GM19438 (cell line): Measurements from ENCODE around the gene KMO.

Experiments
- ATAC-seq: cut with Tn5 transposase; IDR thresholded peaks from one replicate; pipeline ENCODE4 v1.9.1; 2021; ENCODE audit warnings: low read depth; ENCODE audit not compliant: unreplicated experiment

KMO gene

DNA sequence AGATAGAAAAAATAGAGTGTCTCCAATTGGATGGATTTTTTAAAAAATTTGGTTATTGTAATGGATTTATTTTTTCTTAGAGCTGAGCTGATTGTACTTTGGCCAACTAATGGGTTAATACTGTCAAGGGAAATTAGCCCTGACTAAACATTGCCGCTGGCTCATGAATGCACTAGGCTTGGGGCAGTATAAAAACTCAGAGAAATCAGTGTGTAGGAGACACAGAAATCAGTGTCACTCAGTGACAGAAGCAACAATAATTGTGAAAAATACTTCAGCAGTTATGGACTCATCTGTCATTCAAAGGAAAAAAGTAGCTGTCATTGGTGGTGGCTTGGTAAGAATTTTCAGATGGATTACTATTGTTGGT is at the start of gene KMO:
Gene KMO, plus strand, starts transcription at position 217 of the 370 bp plus-strand sequence. Its CDS starts 67 bp downstream, at position 284.
- peak; percentile 22 for ATAC-seq

DNA sequence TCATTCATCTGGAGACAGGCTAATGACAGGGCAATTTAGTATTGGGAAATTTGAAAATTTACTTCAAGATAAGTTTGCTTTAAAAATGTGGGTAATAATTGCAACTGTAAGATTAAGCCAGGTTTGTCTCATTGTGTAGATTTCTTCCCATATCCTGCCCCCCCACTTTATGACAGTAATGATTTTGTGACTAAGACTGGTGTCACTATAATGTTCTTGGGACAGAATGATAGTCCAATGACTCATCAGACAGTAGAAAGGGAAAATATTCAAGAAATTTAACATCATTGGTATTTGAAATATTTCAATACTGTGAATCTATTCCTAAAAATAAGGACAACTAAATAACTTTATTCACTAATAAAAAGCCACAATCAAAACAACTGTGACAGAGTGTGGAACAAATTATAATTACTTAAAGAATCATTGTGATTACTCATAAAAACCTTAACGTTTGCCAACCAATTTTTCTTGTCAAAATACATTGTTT is 49.4 kb upstream of the KMO start:
- ATAC-seq, result no peak

DNA sequence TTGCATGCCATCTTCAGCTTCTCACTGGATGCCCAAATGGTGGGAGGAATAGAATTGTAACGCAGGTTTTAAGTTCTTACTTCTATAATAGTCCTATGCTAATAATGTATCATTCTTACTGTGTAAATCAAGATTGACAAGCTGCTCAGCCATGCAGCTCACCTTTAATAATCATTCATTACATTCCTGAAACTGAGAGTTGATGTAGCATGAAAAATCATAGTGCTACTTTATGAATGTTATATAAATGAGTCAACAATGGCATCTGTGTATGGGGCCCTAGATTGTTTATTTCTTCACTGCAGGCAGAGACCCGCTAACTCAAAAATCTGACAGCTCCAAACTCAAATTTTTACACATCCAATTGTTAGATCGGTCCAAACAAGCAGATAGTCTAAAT is 47.0 kb upstream of the KMO start:
- ATAC-seq, result peak; percentile 52

DNA sequence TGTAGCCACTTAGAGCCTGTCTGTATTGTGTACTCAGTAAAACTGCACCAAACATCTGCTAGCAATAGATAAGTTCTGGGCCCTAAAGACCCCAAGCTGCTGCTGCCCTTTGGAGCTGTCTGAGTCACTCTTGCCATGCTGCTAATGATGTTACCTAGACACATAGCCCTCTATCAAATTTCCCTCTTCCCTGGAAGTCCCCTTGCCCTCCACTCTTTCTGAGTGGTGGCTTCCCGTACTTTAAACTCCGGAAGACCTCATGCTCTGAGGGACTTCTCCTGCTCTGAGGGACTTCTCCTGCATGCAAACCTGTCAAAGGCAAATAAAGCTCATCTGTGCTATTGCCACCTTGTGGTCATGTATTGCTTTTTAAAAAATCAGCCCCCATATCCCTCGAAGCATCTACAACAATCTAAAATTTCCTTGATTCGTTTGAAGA is 46.6 kb upstream of the KMO start:
- ATAC-seq, result peak; percentile 79

DNA sequence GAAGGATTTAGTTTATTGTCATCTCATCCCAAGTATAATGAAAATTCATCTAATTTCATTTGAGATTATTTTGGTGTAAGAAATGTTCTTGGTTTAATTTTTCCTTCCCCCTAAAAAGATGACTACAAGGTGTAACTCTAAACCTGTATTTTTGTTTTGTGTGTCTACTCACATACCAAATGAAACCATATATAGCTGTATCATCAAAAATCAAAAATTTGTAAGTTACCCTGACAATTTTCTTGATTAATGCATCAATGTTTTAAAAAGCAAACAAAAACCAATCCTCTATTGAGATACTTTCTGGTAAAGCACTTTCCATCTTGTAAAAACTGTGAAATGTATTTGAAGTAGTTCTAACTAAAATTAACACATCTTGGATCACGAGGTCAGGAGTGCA is 43.4 kb upstream of the KMO start:
- ATAC-seq, result no peak

DNA sequence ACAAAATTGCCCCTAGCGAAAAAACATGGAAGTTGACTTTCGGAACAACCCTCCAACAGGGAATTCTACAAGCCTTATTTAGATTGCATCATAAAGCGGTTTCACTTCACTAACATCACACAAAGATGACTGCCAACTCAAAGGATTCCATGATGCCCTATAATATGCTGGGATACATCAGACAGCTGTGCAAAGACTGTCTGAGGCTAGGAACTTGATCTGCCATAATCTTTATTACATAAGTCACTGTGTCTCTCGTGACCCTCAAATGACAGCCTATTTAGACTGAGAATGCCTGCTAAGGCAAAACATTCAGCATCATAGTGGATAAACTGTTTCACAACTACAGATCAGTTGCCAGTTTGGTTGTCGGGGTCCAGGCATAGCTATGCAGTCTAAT is 36.4 kb upstream of the KMO start:
- no peak for ATAC-seq

DNA sequence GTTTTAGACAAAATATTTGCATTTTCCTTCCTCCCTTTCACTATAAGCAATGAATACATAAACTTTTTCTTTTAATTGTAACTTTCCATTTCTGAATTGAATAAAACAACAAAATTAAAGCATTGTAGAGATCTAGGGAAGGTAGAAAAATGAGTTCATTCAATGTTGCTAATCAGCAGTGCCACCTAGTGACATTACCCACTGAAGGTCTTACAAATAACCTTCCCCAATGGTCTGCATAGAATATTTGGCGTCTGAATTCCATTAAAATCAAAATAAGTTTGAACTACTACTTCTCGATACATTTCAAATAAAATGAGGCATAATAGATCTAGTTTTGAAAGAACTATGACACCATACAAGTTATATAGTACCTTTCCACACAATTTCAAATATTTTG is 32.3 kb upstream of the KMO start:
- ATAC-seq, result no peak

DNA sequence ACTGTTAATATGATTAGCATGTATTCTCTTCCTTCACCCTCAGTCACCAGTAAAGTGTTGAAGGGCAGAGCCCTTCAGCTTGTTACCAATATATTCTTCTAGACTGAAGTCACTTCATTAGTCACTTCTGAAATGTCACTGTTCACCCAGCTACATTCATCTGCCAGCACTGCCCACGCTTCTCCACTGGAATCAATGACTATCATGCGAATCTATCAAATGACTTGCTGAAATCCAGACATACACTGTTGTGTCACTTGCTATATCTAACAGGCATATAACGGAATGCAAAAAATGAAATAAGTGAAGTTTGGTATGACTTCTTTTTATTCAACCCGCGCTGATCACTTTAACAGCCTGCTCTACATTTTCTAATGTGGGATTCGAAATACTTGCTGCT is 28.7 kb upstream of the KMO start:
- no peak for ATAC-seq

DNA sequence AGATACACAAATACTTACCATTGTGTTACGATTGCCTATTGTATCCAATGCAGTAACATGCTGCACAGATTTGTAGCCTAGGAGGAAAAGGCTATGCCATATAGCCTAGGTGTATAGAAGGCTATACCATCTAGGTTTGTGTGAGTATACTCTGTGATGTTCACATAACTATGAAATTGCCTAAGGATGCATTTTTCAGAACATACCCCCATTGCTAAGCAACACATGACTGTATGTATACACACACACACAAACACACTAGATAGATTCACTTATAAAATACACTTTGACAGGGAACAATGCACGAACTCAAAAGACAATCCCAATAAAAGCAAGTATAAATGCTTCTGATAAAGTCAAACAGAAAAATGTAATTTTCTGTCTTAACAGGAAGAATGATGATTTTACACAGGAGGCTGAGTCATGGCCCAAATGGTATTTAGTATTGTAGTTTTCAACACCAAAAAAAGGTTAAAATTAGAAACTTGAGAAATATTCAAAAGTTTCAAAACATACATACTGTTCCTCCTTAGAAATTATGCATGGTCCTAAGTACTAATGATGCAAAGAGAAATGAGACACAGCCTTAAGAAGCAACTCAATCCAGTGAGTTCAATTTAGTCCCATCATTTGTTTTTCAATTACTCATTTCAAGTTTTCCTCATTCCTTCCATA is 24.9 kb upstream of the KMO start:
- ATAC-seq, result no peak

DNA sequence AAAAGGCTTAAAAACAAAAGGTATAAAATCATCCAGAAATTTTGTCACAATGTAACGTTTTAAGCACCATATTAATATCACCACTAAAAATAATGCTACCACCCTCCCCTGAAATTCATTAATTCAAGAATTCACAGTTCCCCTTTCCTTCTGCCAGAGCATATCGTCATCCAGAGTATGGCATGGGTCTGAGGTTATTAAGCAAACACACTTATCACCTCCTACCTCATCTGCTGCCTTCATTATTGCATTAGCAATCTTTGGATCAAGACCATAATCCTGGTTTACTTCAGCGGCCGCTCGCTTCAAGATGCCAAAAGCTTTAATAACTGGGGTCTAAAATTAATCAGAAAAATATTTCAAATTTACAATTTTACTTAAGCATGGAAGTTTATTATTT is 18.8 kb upstream of the KMO start:
- ATAC-seq, result no peak

DNA sequence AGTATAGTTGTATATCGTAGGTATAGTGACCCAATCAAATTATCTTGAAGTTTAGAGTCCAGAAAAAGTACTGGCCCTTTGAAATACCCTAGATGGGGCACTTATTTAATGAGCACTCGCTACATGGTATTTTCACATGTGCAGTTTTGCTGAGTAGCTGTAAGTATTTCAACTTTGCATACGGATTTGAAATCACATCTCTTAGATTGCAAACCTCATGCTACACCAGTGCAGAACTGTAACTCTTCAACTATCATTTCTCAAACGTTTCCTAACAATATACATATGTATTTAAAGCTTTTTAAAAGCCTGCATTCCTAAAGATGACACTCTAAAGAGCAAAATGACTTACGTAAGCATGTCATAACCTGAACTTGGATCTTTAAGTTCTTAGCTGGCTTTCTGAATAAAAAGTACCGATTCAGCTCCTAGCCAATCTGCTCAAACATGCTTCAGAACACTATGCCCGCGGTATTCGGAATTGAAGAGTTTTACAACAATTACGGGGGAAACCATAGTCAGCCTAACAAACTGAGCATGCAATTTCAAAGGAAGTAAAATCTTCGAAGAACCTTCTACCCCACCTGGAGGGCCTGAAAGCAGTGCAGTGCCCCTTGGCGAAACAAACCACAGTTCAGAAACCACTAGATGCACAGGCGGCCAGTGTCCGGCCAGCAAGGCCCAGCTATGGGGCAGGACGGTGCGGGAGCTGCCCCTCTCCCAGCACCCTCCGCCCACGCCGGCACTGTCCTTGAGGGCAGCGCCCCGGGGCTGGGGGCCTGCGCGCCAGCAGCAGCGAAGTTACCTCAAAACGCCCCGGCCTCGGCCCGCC is 13.5 kb upstream of the KMO start:
- ATAC-seq, result peak; percentile 36

DNA sequence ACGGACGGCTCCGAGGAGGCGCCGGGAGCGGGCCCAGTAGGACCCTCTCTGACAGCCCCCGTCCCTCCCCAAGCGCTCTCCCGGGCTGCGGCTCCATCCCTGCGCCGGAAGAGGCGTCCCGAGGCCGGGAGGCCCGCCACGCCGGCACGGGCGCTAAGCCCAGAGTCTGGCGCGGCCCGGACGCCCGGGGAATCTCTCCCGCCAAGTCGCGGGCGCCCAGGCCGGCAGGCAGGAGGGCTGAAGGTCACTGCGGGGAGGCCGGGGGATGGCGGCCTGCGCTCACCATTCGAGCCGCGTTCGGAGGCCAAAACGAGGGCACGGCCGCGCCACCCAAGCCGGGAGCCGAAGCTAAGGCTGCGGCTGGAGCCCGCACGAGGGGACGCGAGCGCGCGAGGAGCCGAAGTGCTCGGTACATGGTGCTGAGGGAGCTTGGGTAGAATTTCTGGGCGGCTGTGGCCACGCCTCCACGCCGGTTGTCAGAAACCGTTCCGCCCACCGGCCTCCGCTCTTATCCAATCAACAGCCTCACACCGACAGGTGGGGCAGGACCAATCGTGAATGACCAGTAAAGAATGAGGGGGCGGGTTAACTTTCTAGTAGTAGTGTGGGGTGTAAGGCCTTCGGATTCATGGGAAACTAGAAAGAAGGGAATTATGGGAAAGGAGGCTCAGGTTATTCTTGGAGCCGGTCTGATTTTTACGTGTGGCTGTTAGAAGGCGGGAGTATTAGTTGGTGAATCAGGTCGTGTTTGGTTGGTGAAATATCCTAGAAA is 12.7 kb upstream of the KMO start, which contains the start of gene FH:
Gene FH, minus strand, starts transcription at position 448 of the 772 bp plus-strand sequence. Its CDS starts 33 bp downstream, at position 415.
- ATAC-seq, result peak; percentile 95

DNA sequence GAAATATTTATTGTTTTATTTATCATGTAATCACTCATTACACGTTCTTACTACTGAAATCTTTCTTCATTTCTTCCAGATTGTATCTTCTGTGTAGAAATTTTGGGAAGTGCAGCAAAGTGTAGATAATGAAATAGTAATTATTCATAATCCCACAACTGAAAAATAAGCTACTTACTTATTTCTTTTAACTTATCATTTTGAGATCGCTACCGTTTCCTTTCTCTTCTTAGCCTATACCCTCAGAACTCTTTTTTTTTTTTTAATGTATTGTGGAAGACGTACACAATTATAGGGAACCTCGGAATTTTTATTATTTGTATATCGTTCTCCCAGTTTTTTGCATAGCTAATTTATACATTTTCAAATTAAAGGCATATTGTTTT is 12.1 kb upstream of the KMO start:
- no peak for ATAC-seq

DNA sequence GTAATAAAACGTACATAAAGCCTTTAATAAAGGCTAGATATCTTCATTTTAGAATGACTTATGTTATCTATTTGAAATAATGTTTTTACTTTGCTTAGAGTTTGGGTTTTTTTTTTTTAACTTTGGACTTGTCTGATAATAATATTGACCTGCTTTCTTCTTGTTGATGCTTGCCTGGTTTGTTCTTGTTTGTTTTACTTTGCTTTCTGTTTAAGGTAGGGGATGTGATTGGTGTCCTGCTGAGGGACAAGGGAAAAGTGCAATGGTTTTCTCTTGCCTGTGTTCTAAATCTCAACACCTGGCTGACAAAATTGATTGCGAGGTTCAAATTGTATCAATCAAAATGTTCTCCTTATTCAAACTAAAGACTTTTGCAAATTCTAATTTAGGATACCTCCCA is 10.5 kb upstream of the KMO start:
- ATAC-seq, result no peak

DNA sequence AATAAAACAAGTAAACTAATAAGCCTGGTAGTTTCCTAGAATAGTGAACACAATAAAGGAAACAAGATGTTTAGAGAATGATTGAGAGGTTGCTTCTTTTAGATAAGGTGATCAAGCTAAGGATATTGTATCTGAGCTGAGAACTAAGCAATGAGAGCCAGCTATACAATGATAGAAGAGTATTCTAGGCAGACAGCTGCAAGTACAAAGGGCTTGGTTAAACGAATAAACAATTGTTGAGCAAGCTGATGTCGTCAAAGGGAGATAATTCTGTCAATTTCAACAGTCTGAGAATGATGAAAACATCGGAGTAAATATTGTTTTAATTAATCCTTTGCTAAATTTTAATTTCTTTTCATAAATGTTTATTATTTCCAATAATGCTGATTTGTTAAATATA is 7.2 kb upstream of the KMO start:
- ATAC-seq, result no peak

DNA sequence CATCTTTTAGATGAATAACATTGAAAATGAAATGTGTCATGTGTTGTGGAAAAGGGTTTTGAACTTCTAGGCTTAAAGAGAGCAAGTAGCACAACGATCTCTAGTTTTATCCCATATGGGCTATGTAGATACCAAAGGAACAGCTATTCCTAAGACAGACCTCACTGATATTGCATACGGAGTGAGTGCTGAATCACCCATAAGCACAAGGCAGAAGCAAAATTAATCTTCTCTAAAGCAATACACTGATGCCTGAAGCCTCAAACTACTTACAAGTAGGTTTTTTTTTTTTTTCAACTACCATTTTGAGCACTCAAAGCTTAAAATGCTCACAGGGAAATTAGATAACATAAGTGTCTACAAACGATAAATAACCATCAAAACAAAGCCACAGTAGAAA is 5.0 kb upstream of the KMO start:
- ATAC-seq, result no peak

DNA sequence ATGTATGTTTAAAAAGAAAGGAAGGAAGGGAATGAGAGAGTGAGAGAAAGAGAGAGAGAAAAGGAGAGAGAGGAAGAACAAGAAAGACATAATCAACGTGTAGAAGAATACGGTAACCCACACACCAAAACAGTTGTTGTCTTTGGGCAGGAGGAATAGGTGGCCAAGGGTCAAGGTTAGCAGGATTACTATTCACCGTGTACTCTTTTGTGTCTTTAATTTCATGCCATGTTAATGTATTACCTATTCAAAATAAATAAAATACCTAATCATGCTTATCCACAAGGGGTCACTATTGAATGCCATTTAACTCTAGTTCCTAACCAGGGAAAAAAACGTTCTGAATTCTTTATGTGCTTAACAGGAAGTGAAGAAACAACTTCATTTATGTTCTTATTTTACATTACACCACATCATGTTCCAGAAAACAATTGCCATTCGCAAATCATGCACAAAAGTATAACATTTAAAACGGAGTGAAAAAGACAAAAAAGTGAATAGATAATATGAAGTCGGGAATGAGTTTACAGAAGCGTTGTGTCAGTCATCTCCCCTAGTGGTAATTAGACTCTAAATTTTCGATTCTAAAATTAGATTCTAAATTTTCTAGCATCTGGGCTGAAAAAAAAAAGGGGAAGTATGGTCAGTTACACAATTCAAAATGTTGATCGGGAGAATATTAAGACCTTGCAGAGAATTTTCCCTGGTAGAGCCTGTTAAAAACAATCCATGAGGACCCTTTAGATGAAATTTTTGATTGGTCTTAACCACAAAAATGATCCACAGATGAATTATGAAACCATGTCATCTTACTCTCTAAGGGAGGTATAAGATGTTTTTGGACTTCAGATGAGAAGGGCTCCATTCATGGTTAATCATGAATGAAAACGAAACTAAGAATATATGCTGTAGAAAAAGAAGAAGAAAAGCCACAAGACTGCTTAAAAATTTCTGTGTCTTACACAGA is 700 bp upstream of the KMO start:
- peak; percentile 68 for ATAC-seq

DNA sequence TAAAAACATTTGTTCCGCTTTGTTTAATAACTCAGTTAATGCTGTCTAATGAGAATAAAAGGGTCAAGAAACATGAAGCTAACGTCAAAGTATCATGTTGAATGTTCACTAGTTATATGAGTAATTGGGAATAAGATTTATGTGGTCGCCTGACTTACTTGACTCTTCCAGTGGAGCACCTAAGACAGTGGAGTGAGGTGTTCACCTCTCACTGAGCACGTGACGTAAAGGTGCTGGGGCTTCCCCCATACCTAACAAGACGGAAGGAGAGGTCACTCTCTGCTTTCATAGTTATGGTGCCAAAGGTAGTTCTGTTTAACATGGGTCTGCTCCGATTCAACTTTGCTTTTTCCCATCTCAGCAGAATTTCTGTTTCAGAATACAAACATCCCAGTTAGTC is 686 bp downstream of the KMO start:
- ATAC-seq, result peak; percentile 47

DNA sequence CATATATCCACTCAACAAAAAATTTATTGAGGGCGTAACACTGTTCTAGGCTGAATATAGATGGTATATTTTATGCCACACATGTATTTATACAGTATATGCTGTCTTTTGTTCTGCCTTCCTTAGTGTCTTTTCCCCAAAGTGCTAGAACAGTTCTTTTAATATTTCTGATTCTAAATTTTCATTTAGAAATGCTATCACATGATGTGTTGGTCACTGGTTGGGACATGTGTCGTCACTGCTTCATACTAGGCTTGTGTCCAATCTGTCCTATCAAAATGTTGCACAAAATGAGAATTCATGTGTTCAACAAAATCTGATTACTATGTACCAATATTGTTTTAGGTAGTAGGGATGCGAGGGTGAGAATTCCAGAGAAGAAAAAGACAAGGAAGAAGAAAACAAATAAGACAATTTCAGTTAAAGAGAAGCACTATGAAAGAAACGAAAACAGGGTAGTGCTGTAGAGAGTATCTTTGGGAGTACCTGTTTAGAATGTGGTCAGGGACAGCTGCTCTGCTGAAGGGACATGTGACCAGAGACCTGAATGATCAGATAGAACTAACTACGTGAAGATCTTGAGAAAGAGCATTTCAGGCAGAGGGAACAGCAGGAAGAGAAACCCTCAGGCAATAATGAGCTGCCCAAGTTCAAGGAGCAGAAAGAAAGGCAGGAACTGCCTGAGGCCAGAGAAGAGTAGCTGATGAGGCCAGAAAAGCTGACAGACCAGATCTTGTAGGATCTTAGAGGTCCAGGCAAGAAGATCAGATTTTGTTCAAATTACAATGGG is 1.3 kb downstream of the KMO start:
- peak; percentile 42 for ATAC-seq
